ENCODE data around the gene HYAL2.

HYAL2 gene

GRCh38 chr3:50353245-50354004 lies 30.9 kb upstream of the HYAL2 start:
- Histone ChIP-seq H3K27me3 (replicated peaks) (no peaks in the 10 kb centered on the region), H3K36me3 (replicated peaks) (peaks cover 26% of the 10 kb centered on the region), H3K4me3 (ENCODE audit: low read depth, low read length) (no peak overlapping the region), H3K27ac (peak overlapping the region; percentile 15)
- DNase-seq: no peak
- TF ChIP-seq CTCF (IDR thresholded peaks at IDR 0.05; ENCODE audit: low read depth, low read length, missing control alignments): no peak
- in situ Hi-C loops (cut with HindIII; ENCODE audit: low pct_ligation_motif_present, low sequenced_read_pairs): no loop called here

GRCh38 chr3:50352781-50353180 lies 30.2 kb upstream of the HYAL2 start:
- in situ Hi-C loops (cut with HindIII; ENCODE audit: low pct_ligation_motif_present, low sequenced_read_pairs): no loop called here
- H3K27me3 ChIP-seq (replicated peaks): no peaks in the 10 kb centered on the region
- TF ChIP-seq CTCF (IDR thresholded peaks at IDR 0.05; ENCODE audit: low read depth, low read length, missing control alignments): peak; percentile 58
- no peak overlapping the region for H3K4me3 ChIP-seq (ENCODE audit: low read depth, low read length)
- peaks cover 26% of the 10 kb centered on the region for H3K36me3 ChIP-seq (replicated peaks)
- H3K27ac ChIP-seq: peak overlapping the region; percentile 15
- no peak for DNase-seq

GRCh38 chr3:50351323-50351697 lies 28.8 kb upstream of the HYAL2 start:
- in situ Hi-C loops (cut with HindIII; ENCODE audit: low pct_ligation_motif_present, low sequenced_read_pairs): no loop called here
- no peak for TF ChIP-seq CTCF (IDR thresholded peaks at IDR 0.05; ENCODE audit: low read depth, low read length, missing control alignments)
- Histone ChIP-seq H3K36me3 (replicated peaks) (peaks cover 29% of the 10 kb centered on the region), H3K27ac (no peak overlapping the region), H3K27me3 (replicated peaks) (no peaks in the 10 kb centered on the region), H3K4me3 (ENCODE audit: low read depth, low read length) (peak overlapping the region; percentile 96)
- no peak for DNase-seq

- in situ Hi-C loops (cut with HindIII; ENCODE audit: low pct_ligation_motif_present, low sequenced_read_pairs): no loop called here
- Histone ChIP-seq H3K27ac (peak within 1 kb of the TSS; percentile 83), H3K27me3 (replicated peaks) (no peaks in the 10 kb centered on the region), H3K4me3 (ENCODE audit: low read depth, low read length) (peak within 1 kb of the TSS; percentile 96), H3K36me3 (replicated peaks) (peaks cover 29% of the 10 kb centered on the region)
- peak; percentile 85 for DNase-seq
- no peak for TF ChIP-seq CTCF (IDR thresholded peaks at IDR 0.05; ENCODE audit: low read depth, low read length, missing control alignments)
Observed at GRCh38 chr3:50350527-50351322, 28.2 kb upstream of the HYAL2 start, which contains the start of the genes CYB561D2 and NPRL2. TSS of gene CYB561D2 (plus strand) at chr3:50350862. CDS start at chr3:50351434, 572 bp downstream. TSS of gene NPRL2 (minus strand) at chr3:50350775. CDS start at chr3:50350652, 123 bp downstream.

- in situ Hi-C loops (cut with HindIII; ENCODE audit: low pct_ligation_motif_present, low sequenced_read_pairs): no loop called here
- TF ChIP-seq CTCF (IDR thresholded peaks at IDR 0.05; ENCODE audit: low read depth, low read length, missing control alignments): no peak
- peak overlapping the region; percentile 96 for H3K4me3 ChIP-seq (ENCODE audit: low read depth, low read length)
- H3K36me3 ChIP-seq (replicated peaks): peaks cover 26% of the 10 kb centered on the region
- no peaks in the 10 kb centered on the region for H3K27me3 ChIP-seq (replicated peaks)
- DNase-seq: no peak
- H3K27ac ChIP-seq: peak overlapping the region; percentile 83
Observed at GRCh38 chr3:50350213-50350526, 27.6 kb upstream of the HYAL2 start.
